ENCODE data around the gene SNX14.

SNX14 gene

DNA sequence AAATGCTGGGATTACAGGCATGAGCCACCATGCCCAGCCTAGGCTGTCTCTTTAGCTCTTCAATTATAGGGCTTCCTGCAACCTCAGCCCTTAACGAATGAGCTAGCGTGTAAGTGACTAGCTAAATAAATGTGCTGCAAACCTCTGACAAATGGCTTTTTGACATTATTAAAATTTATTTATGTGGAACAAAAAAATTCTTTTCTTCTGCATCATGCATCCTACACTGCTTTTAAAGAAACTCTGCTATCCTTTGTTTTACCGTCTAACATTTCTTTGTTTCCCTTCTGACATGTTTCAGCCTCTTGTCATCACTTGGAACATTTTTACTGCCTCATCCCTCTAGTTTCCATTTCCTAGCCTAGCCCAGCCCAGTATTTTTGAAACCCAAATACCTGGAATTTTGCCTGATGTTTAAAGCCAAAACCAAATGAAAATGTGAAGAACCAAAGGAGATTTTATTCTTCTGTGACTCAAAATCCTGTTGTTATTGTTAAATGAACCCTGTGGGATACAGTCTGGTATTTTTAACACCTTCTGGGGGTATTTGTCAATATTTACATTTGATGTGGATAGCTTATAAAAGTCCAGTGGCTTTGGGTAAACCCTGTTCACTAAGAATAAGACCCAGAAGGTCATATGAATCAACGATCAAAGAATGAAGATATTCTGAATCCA is 134.3 kb downstream of the SNX14 start:
- Histone ChIP-seq H3K4me3 (ENCODE audit: low read depth in 1 of 2, low read length in 2 of 2) (no peak overlapping the region), H3K27me3 (ENCODE audit: control insufficient read depth in 1 of 2, insufficient read depth in 2 of 2, low read length in 2 of 2) (no peaks in the 10 kb centered on the region), H3K27ac (ENCODE audit: low read depth, low read length) (no peak overlapping the region), H3K4me1 (ENCODE audit: control insufficient read depth in 1 of 2, insufficient read depth in 2 of 2, low read length in 2 of 2) (peaks cover 0 to 6% of the 10 kb centered on the region in 2 donors), H3K9me3 (ENCODE audit: control insufficient read depth in 1 of 2, low read length in 2 of 2) (no peaks in the 10 kb centered on the region), H3K9ac (ENCODE audit: low read depth in 1 of 2, low read length in 2 of 2) (no peak overlapping the region), H3K36me3 (ENCODE audit: control insufficient read depth in 1 of 2, insufficient read depth in 2 of 2, low read length in 2 of 2) (no peaks in the 10 kb centered on the region)

GRCh38 chr6:85458782-85459181 is 134.9 kb downstream of the SNX14 start:
- H3K27ac ChIP-seq (ENCODE audit: low read depth, low read length) = no peak overlapping the region
- H3K9me3 ChIP-seq (ENCODE audit: control insufficient read depth in 1 of 2, low read length in 2 of 2) = no peaks in the 10 kb centered on the region
- H3K4me1 ChIP-seq (ENCODE audit: control insufficient read depth in 1 of 2, insufficient read depth in 2 of 2, low read length in 2 of 2) = peaks cover 0 to 6% of the 10 kb centered on the region in 2 donors
- H3K27me3 ChIP-seq (ENCODE audit: control insufficient read depth in 1 of 2, insufficient read depth in 2 of 2, low read length in 2 of 2) = no peaks in the 10 kb centered on the region
- H3K4me3 ChIP-seq (ENCODE audit: low read depth in 1 of 2, low read length in 2 of 2) = no peak overlapping the region
- H3K36me3 ChIP-seq (ENCODE audit: control insufficient read depth in 1 of 2, insufficient read depth in 2 of 2, low read length in 2 of 2) = no peaks in the 10 kb centered on the region
- H3K9ac ChIP-seq (ENCODE audit: low read depth in 1 of 2, low read length in 2 of 2) = no peak overlapping the region

DNA sequence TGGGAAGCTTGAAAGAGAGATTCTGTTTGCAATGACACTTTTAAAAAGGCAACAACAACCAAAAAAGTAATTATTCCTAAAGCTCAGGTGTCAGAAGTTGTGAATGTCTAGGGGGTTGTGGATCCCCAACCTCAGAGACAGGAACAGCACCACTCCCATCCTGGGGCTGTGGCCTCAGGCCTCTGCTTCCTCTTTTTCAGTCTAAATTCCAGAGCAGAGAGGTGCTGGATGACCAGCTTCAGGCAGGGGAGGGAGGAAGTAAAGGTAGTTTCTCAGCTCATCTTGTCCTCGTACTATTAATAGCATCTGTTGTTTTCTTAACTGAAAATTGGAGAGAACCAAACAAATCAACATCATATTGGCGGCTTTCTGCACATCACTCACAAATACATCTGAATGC is 135.5 kb downstream of the SNX14 start:
- H3K9me3 ChIP-seq (ENCODE audit: control insufficient read depth in 1 of 2, low read length in 2 of 2) = no peaks in the 10 kb centered on the region
- no peaks in the 10 kb centered on the region for H3K36me3 ChIP-seq (ENCODE audit: control insufficient read depth in 1 of 2, insufficient read depth in 2 of 2, low read length in 2 of 2)
- no peaks in the 10 kb centered on the region for H3K27me3 ChIP-seq (ENCODE audit: control insufficient read depth in 1 of 2, insufficient read depth in 2 of 2, low read length in 2 of 2)
- peaks cover 2 to 6% of the 10 kb centered on the region in 2 donors for H3K4me1 ChIP-seq (ENCODE audit: control insufficient read depth in 1 of 2, insufficient read depth in 2 of 2, low read length in 2 of 2)
- no peak overlapping the region for H3K9ac ChIP-seq (ENCODE audit: low read depth in 1 of 2, low read length in 2 of 2)
- H3K27ac ChIP-seq (ENCODE audit: low read depth, low read length) = no peak overlapping the region
- H3K4me3 ChIP-seq (ENCODE audit: low read depth in 1 of 2, low read length in 2 of 2) = no peak overlapping the region

DNA sequence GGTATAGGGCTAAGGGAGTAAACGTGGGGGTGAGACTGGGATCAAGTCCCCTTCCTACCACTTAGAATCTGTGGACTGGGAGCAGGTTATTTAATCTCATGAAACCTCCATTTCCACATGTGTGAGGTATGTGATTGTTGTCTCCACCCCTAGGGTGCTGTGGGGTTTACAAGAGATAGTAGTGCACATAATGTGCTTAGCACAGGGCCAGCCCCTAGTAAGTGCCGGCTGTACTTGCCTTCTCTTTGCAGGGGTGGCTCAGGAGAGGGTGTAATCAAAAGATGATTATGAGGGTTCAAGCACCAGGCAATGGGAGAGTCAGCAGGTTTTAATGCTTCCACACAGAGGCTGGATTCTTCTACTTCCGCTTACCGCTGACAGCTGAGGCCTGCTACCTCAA is 136.9 kb downstream of the SNX14 start:
- no peak overlapping the region for H3K27ac ChIP-seq (ENCODE audit: low read depth, low read length)
- no peak overlapping the region for H3K4me3 ChIP-seq (ENCODE audit: low read depth in 1 of 2, low read length in 2 of 2)
- no peak overlapping the region for H3K9ac ChIP-seq (ENCODE audit: low read depth in 1 of 2, low read length in 2 of 2)
- H3K9me3 ChIP-seq (ENCODE audit: control insufficient read depth in 1 of 2, low read length in 2 of 2) = no peaks in the 10 kb centered on the region
- peaks cover 11 to 15% of the 10 kb centered on the region in 2 donors for H3K4me1 ChIP-seq (ENCODE audit: control insufficient read depth in 1 of 2, insufficient read depth in 2 of 2, low read length in 2 of 2)
- no peaks in the 10 kb centered on the region for H3K27me3 ChIP-seq (ENCODE audit: control insufficient read depth in 1 of 2, insufficient read depth in 2 of 2, low read length in 2 of 2)
- H3K36me3 ChIP-seq (ENCODE audit: control insufficient read depth in 1 of 2, insufficient read depth in 2 of 2, low read length in 2 of 2) = no peaks in the 10 kb centered on the region
